Measurements from ENCODE around the gene TMEM158.
A peak's percentile ranks its signal among the peaks of the same experiment; 100 is the strongest.

The TMEM158 gene

DNA sequence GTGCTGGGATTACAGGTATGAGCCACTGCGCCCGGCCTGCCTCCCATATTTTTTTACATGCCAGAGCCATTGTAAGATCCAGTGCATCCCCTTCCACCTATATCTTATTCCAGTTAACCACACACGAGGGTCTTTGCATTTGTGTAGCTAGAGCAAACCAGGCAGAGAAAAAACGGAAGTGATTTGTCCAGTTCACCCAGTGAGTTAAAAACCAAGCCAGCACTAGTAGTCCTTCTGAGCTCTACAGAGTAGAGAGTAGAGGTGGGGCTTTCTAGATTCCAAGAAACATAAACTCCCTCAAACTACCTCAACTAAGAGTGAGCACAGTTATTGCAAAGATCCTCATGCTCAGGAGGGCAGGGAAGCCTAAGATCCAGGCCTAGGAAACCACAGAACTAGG is 34.7 kb downstream of the TMEM158 start:
- H3K4me3 ChIP-seq (ENCODE audit: low read length): no peak overlapping the region
- DNase-seq (ENCODE audit: low read depth): no peak
- TF ChIP-seq, protein P1, sequence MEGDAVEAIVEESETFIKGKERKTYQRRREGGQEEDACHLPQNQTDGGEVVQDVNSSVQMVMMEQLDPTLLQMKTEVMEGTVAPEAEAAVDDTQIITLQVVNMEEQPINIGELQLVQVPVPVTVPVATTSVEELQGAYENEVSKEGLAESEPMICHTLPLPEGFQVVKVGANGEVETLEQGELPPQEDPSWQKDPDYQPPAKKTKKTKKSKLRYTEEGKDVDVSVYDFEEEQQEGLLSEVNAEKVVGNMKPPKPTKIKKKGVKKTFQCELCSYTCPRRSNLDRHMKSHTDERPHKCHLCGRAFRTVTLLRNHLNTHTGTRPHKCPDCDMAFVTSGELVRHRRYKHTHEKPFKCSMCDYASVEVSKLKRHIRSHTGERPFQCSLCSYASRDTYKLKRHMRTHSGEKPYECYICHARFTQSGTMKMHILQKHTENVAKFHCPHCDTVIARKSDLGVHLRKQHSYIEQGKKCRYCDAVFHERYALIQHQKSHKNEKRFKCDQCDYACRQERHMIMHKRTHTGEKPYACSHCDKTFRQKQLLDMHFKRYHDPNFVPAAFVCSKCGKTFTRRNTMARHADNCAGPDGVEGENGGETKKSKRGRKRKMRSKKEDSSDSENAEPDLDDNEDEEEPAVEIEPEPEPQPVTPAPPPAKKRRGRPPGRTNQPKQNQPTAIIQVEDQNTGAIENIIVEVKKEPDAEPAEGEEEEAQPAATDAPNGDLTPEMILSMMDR (IDR thresholded peaks at IDR 0.05; ENCODE audit: insufficient read depth, low read depth, low read length, missing control alignments): no peak

DNA sequence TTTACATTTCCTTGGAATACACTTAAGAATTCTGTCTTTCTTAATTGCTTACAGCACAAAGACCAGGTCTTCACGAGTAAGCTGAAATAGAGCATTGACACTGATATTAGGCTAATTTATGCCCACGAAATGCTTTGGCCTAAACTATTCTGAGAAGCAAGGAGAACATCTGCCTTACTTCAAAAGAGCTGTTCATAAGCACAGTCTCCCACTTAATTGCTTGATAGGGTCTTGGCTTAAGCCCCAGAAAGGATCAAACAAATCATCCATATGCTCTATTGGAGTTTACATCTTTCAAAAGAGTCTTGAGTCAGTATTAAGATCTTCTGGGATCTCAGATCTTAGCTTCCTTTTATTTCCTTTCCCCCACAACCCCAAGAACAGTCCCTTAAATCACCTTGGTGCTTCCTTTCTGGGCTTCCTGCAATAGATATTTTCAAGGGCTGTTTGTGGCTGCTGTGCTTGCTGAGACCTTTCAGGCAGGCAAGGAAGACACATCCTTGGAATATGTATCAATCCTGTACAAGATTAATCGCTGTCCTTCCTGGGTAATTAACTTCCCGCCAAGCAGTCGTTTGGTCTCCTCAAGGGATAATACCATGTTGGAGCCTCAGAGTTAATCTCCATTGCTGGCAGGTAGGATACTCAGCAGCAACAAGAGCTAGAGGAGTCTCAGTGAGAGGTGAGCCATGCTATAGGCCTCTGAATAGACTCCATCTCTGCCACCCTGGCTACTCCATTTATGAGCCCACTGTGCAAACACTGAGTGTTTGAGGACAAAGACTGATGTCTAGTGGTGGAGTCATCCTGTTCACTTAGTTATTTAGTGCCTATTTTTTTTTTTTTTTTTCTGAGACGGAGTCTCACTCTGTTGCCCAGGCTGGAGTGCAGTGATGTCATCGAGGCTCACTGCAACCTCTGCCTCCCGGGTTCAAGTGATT is 37.1 kb downstream of the TMEM158 start:
- DNase-seq (ENCODE audit: low read depth): no peak
- TF ChIP-seq, protein P1 (IDR thresholded peaks at IDR 0.05; ENCODE audit: insufficient read depth, low read depth, low read length, missing control alignments): no peak
- H3K4me3 ChIP-seq (ENCODE audit: low read length): no peak overlapping the region

DNA sequence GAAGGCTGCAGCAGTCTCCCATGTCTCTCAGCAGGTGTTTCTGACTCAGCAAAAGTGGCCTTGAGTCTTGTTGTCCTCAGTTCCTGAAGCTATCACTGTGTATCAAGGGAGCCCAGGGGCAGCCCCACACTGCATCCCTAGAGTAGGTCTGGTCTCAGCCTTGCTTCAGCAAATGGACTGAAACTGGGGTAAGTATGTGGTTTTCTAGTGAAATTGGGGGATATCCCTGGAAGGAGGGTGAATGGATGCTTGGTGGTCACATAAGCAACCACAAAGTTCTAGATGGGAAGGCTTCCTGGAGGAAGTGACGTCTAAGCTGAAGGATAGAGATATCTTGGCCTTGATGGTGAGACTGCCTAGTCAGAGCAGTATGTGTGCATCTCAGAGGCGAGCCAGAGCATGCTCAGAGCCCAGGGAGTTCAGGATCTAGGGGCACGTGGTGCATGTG is 38.4 kb downstream of the TMEM158 start:
- DNase-seq (ENCODE audit: low read depth): peak; percentile 67
- H3K4me3 ChIP-seq (ENCODE audit: low read length): no peak overlapping the region
- TF ChIP-seq, protein P1 (IDR thresholded peaks at IDR 0.05; ENCODE audit: insufficient read depth, low read depth, low read length, missing control alignments): no peak

DNA sequence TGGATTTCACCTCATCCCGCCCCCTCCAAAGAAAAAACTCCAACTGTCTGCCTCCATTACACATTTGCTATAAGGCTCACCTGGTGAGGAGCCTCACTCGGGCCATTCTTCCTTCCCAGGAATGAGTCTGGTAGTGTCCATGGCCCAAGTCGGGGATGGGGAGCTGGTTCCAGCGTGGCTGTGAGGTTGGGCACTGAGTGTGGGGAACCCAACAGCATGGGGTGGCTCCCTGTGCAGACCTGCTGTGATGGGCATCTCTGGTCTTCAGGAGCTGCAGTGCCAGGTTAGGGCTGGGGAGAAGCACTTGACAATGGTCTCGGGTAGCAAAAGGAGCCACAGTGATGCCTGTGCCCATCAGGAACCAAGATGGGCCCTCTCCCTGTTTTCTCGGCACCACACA is 39.2 kb downstream of the TMEM158 start:
- no peak overlapping the region for H3K4me3 ChIP-seq (ENCODE audit: low read length)
- TF ChIP-seq, protein P1 (IDR thresholded peaks at IDR 0.05; ENCODE audit: insufficient read depth, low read depth, low read length, missing control alignments): no peak
- no peak for DNase-seq (ENCODE audit: low read depth)

DNA sequence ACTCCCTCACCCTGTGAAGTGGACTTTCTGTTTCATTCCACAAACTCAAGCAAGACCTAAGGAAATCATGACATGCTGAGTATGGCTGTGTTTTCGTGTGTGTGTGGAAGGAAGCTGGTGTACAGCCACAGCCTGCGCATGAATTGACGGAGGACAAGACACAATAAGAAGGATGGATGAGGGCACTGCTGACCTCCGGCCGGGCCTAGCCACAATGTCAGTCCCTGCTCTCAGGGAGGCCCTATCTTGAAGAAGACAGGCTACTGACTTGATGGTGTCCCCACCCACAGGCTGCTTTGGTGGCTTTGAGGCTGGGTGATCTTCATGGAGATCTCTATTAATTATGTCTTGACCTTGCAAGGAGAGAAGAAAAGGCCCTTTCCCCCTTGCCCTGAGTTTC is 40.6 kb downstream of the TMEM158 start:
- H3K4me3 ChIP-seq (ENCODE audit: low read length): no peak overlapping the region
- DNase-seq (ENCODE audit: low read depth): no peak
- TF ChIP-seq, protein P1 (IDR thresholded peaks at IDR 0.05; ENCODE audit: insufficient read depth, low read depth, low read length, missing control alignments): no peak

DNA sequence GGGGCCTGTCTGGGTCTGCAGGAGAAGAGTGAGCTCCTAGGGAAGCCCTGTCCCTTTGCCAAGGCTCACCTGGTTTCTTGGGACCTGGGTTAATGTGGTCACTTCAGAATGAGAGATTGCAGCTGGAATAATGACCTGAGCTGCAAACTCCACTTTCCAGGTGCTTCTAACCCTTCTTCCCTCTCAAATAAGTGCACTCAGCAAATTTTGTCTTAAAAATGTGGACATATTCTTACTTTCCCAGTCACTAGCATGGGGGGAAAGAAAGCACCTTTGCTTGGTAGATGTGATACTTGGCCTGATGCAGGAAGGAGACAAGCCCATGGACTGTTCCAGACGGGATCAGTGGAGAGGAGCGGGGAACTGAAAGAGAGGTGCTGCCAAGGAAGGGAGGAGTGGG is 41.0 kb downstream of the TMEM158 start:
- DNase-seq (ENCODE audit: low read depth): no peak
- TF ChIP-seq, protein P1 (IDR thresholded peaks at IDR 0.05; ENCODE audit: insufficient read depth, low read depth, low read length, missing control alignments): no peak
- no peak overlapping the region for H3K4me3 ChIP-seq (ENCODE audit: low read length)

Data from epithelial cell of esophagus (primary cell).